ENCODE measurements around the gene RNF207. TPM values are rescaled to one million over a fixed set of nuclear protein-coding genes. Genes with fewer than 3 reads are reported as not detected.

The RNF207 gene
- 54.4 and 58.4 TPM in 2 replicates for total RNA-seq

- Mint-ChIP-seq H3K27ac (peak within 1 kb of the TSS; percentile 46), H3K9me3 (no peaks in the 10 kb centered on the region), H3K36me3 (ENCODE audit: low read depth) (peaks cover 18% of the 10 kb centered on the region), H3K4me1 (ENCODE audit: low read depth) (peaks cover 11% of the 10 kb centered on the region), H3K4me3 (ENCODE audit: low read depth) (peak within 1 kb of the TSS; percentile 79), H3K27me3 (ENCODE audit: low read depth) (no peaks in the 10 kb centered on the region)
- peak; percentile 66 for DNase-seq (ENCODE audit: low spot score)
- intact Hi-C loops (cut with micrococcal nuclease): loop anchor here (1.0 to 5.0 kb wide), 3 partner anchors 8 to 179 kb away; partner anchors contain the start of gene ICMT
Observed at GRCh38 chr1:6205849-6206519, at the start of gene RNF207. Gene RNF207, plus strand, starts transcription at chr1:6206119. Its CDS starts 417 bp downstream, at chr1:6206536.

GRCh38 chr1:6157132-6157527, 48.8 kb upstream of the RNF207 start:
- intact Hi-C loops (cut with micrococcal nuclease): no loop called here
- Mint-ChIP-seq H3K36me3 (ENCODE audit: low read depth) (no peaks in the 10 kb centered on the region), H3K4me3 (ENCODE audit: low read depth) (no peak overlapping the region), H3K9me3 (no peaks in the 10 kb centered on the region), H3K27me3 (ENCODE audit: low read depth) (peaks cover 6% of the 10 kb centered on the region), H3K27ac (no peak overlapping the region), H3K4me1 (ENCODE audit: low read depth) (peaks cover 12% of the 10 kb centered on the region)
- DNase-seq (ENCODE audit: low spot score): no peak

DNA sequence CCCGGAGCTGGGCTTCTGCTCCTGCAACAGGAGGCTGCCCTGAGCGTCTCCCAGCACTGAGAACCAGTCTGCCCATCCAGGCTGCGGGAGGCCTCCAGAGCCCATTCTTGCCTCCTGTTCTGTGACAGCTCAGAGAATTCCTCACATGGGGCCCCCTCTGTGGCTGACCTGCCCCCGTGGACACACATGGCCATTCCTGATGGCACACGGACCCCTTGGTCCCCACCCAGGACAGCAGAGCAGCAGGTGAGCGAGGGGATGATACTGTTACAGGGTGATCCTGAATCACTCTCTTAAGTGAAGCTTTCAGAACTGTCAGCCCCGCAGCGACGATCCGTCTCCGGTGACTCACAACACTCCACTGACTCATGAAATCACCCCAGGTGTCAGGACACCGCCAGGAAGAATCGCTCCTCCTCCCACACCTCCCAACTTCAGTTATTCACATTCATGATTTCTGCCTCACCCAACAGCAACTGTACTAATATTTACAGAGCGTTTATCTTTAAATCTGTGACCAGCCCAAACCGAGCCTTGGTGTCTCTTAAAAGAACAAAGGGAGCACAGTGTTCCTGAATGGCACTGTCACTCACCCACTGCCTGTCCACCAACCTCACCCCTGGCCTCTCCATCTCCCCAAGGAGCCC, 48.3 kb upstream of the RNF207 start:
- no peaks in the 10 kb centered on the region for H3K36me3 Mint-ChIP-seq (ENCODE audit: low read depth)
- H3K9me3 Mint-ChIP-seq: no peaks in the 10 kb centered on the region
- H3K27ac Mint-ChIP-seq: peak overlapping the region; percentile 12
- intact Hi-C loops (cut with micrococcal nuclease): no loop called here
- H3K4me3 Mint-ChIP-seq (ENCODE audit: low read depth): no peak overlapping the region
- H3K27me3 Mint-ChIP-seq (ENCODE audit: low read depth): peaks cover 6% of the 10 kb centered on the region
- DNase-seq (ENCODE audit: low spot score): no peak
- peaks cover 12% of the 10 kb centered on the region for H3K4me1 Mint-ChIP-seq (ENCODE audit: low read depth)

DNA sequence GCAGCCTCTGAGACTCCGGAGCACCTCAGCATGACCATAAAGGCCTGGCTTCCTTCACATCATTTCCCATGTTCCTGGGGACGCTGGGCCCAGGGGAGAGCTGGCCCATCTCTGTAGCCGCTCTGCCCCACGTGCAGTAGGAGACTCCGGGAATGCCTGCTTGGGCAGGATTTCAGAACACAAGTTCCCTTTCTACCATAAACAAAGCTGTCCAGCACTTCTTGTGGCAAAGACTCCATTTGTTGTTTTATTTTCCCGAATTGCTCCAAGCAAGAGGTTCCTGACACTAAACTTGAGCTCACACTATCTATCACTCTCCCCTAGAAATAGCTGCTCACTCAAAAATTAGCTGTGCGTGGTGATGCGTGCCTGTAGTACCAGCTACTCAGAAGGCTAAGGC, 47.7 kb upstream of the RNF207 start:
- H3K4me3 Mint-ChIP-seq (ENCODE audit: low read depth): no peak overlapping the region
- no peak for DNase-seq (ENCODE audit: low spot score)
- no peaks in the 10 kb centered on the region for H3K36me3 Mint-ChIP-seq (ENCODE audit: low read depth)
- peaks cover 6% of the 10 kb centered on the region for H3K27me3 Mint-ChIP-seq (ENCODE audit: low read depth)
- peak overlapping the region; percentile 12 for H3K27ac Mint-ChIP-seq
- no peaks in the 10 kb centered on the region for H3K9me3 Mint-ChIP-seq
- peaks cover 12% of the 10 kb centered on the region for H3K4me1 Mint-ChIP-seq (ENCODE audit: low read depth)
- intact Hi-C loops (cut with micrococcal nuclease): no loop called here

DNA sequence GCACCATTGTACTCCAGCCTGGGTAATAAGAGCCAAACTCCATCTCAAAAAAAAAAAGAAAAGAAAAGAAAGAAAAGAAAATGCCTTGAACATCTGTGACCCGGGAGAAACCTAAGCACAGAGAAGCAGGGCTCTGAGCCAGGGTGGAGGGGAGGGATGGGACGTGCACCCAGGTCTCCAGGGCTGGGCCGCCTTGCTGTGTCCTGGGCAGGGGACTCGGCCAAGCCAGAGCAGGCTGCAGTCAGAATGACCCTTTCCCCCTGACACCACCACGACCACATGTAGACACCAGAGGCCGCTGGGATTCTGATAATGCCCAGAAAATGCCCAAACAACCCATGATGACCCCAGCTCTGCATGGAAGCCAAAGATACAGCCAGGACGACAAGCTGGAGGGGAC, 43.6 kb upstream of the RNF207 start:
- no peak for DNase-seq (ENCODE audit: low spot score)
- intact Hi-C loops (cut with micrococcal nuclease): no loop called here
- Mint-ChIP-seq H3K36me3 (ENCODE audit: low read depth) (no peaks in the 10 kb centered on the region), H3K27me3 (ENCODE audit: low read depth) (peaks cover 6% of the 10 kb centered on the region), H3K4me3 (ENCODE audit: low read depth) (no peak overlapping the region), H3K27ac (no peak overlapping the region), H3K4me1 (ENCODE audit: low read depth) (peaks cover 9% of the 10 kb centered on the region), H3K9me3 (no peaks in the 10 kb centered on the region)

GRCh38 chr1:6162773-6163172, 43.1 kb upstream of the RNF207 start:
- H3K27me3 Mint-ChIP-seq (ENCODE audit: low read depth): peaks cover 4% of the 10 kb centered on the region
- no peak overlapping the region for H3K4me3 Mint-ChIP-seq (ENCODE audit: low read depth)

DNA sequence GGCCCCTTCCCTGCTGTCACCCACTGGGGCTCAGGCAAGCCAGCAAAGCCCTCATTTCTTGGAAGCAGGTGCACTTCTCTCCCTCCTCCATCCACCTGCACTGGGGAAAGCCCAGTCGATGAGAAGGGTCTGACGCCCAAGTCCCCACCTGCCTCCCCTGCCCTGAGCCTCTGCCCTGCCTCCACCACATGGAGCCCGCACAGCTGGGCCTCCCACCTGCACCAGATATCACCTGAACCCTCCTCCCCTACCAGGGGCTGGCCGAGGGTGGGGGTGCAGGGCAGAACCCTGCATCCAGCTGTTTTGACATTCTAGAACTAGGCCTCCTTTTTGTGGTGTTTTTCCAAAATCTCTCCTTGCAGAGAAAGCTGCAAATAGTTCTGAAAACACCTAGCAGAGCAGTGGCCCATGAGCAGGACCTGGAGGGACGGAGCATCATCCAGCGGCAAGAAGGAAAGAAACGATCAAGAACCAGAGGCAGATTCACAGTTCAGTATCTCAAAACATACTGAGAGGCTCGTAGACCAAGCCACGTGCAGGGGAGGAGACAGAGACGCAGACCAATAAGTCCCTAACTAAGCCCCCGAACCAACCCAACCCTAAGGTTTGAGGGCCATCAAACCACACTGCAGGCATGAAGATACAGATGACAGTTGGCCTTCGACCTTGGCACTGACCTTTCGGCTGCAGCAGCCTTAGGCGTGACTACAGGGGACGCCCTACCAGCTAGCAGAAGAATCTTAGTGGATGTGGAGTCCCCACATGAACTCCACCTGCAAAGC, 42.5 kb upstream of the RNF207 start:
- intact Hi-C loops (cut with micrococcal nuclease): no loop called here
- Mint-ChIP-seq H3K4me3 (ENCODE audit: low read depth) (no peak overlapping the region), H3K27ac (no peak overlapping the region), H3K36me3 (ENCODE audit: low read depth) (no peaks in the 10 kb centered on the region), H3K9me3 (no peaks in the 10 kb centered on the region), H3K27me3 (ENCODE audit: low read depth) (peaks cover 3% of the 10 kb centered on the region), H3K4me1 (ENCODE audit: low read depth) (no peaks in the 10 kb centered on the region)
- DNase-seq (ENCODE audit: low spot score): no peak

More at GRCh38 chr1:6162773-6163172, 43.1 kb upstream of the RNF207 start:
- Mint-ChIP-seq H3K27ac (no peak overlapping the region), H3K9me3 (no peaks in the 10 kb centered on the region), H3K4me1 (ENCODE audit: low read depth) (peaks cover 5% of the 10 kb centered on the region), H3K36me3 (ENCODE audit: low read depth) (no peaks in the 10 kb centered on the region)
- intact Hi-C loops (cut with micrococcal nuclease): no loop called here
- DNase-seq (ENCODE audit: low spot score): no peak

- Mint-ChIP-seq H3K9me3 (no peaks in the 10 kb centered on the region), H3K4me3 (ENCODE audit: low read depth) (no peak overlapping the region), H3K27ac (no peak overlapping the region), H3K4me1 (ENCODE audit: low read depth) (no peaks in the 10 kb centered on the region), H3K36me3 (ENCODE audit: low read depth) (no peaks in the 10 kb centered on the region), H3K27me3 (ENCODE audit: low read depth) (peaks cover 3% of the 10 kb centered on the region)
- intact Hi-C loops (cut with micrococcal nuclease): no loop called here
- DNase-seq (ENCODE audit: low spot score): no peak
Observed at GRCh38 chr1:6163973-6164617, 41.8 kb upstream of the RNF207 start.

- H3K9me3 Mint-ChIP-seq: no peaks in the 10 kb centered on the region
- H3K27me3 Mint-ChIP-seq (ENCODE audit: low read depth): no peaks in the 10 kb centered on the region
- H3K36me3 Mint-ChIP-seq (ENCODE audit: low read depth): no peaks in the 10 kb centered on the region
- no peak for DNase-seq (ENCODE audit: low spot score)
- no peak overlapping the region for H3K27ac Mint-ChIP-seq
- H3K4me1 Mint-ChIP-seq (ENCODE audit: low read depth): no peaks in the 10 kb centered on the region
- H3K4me3 Mint-ChIP-seq (ENCODE audit: low read depth): no peak overlapping the region
- intact Hi-C loops (cut with micrococcal nuclease): no loop called here
Observed at GRCh38 chr1:6165027-6165426, 40.9 kb upstream of the RNF207 start.

DNA sequence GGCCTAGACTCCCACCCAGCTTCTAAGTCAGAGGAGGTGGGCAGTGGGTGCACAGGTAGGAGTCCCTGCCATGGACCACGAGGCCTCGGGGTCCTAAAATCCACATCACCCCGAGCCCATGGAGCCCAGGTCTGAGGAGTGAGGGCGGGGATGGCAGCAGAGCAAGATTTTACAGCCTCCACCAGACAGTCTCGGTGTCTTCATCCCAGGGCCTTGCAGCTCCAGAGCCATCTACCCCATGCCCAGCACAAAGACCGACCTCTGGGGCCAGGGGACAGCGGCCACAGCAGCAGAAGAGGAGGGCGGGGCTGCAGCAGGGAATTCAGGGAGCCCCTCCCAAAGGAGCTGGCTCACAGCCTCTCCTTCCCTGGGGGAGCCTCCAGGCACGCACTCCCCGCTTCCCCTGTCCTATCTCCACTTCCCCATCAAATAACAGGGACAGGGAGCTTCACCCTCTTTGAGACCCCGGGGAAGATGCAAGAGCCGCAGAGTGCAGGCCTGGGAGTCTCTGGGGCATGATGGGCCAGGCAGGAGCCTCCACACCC, 40.4 kb upstream of the RNF207 start:
- no peak for DNase-seq (ENCODE audit: low spot score)
- H3K9me3 Mint-ChIP-seq: no peaks in the 10 kb centered on the region
- no peak overlapping the region for H3K27ac Mint-ChIP-seq
- no peaks in the 10 kb centered on the region for H3K36me3 Mint-ChIP-seq (ENCODE audit: low read depth)
- H3K4me1 Mint-ChIP-seq (ENCODE audit: low read depth): no peaks in the 10 kb centered on the region
- no peak overlapping the region for H3K4me3 Mint-ChIP-seq (ENCODE audit: low read depth)
- H3K27me3 Mint-ChIP-seq (ENCODE audit: low read depth): no peaks in the 10 kb centered on the region
- intact Hi-C loops (cut with micrococcal nuclease): no loop called here

DNA sequence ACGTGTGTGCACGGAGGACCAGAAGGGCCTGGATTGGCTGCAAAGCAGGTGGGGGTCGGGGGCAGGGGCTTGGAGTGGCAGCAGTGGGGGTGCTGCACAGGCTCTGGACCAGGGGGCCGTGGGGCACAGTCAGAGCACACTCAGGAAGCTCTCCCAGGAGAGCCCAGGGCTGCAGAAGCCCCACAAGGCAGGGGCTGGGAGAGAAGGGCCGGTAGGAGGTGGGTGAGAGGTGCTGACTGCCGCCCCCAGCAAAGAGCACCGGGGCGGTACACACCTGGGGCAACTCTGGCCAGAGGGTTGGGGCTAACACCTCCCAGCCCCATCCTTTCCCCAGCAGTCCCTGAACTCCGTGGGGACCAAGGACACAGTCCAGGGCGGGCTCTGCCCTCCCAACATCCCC, 39.7 kb upstream of the RNF207 start:
- intact Hi-C loops (cut with micrococcal nuclease): no loop called here
- H3K27ac Mint-ChIP-seq: no peak overlapping the region
- DNase-seq (ENCODE audit: low spot score): no peak
- H3K27me3 Mint-ChIP-seq (ENCODE audit: low read depth): no peaks in the 10 kb centered on the region
- H3K36me3 Mint-ChIP-seq (ENCODE audit: low read depth): no peaks in the 10 kb centered on the region
- no peaks in the 10 kb centered on the region for H3K4me1 Mint-ChIP-seq (ENCODE audit: low read depth)
- no peak overlapping the region for H3K4me3 Mint-ChIP-seq (ENCODE audit: low read depth)
- H3K9me3 Mint-ChIP-seq: no peaks in the 10 kb centered on the region

- no peaks in the 10 kb centered on the region for H3K9me3 Mint-ChIP-seq
- no peak for DNase-seq (ENCODE audit: low spot score)
- intact Hi-C loops (cut with micrococcal nuclease): no loop called here
- H3K4me3 Mint-ChIP-seq (ENCODE audit: low read depth): no peak overlapping the region
- no peaks in the 10 kb centered on the region for H3K27me3 Mint-ChIP-seq (ENCODE audit: low read depth)
- no peaks in the 10 kb centered on the region for H3K4me1 Mint-ChIP-seq (ENCODE audit: low read depth)
- no peaks in the 10 kb centered on the region for H3K36me3 Mint-ChIP-seq (ENCODE audit: low read depth)
- no peak overlapping the region for H3K27ac Mint-ChIP-seq
Observed at GRCh38 chr1:6166655-6167390, 39.1 kb upstream of the RNF207 start.

Measured in activated T-helper 2 cell treated with anti-CD3 and anti-CD28 coated beads, Interferon-gamma antibody, Interleukin-2, Interleukin-4, amounts not matched to agents 10 μg/mL and 5 μg/mL and 100 μg/mL, durations not matched to agents 14 hours and 24 hours and 36 hours (primary cell).